ENCODE data around the gene IRAK3.

Gene IRAK3

GRCh38 chr12:66297923-66298322, 108.9 kb downstream of the IRAK3 start:
- TF ChIP-seq EP300 (IDR thresholded peaks at IDR 0.05; ENCODE audit: borderline replicate concordance): no peak
- TF ChIP-seq TEAD4 (IDR thresholded peaks at IDR 0.05): no peak
- TF ChIP-seq YY1 (IDR thresholded peaks at IDR 0.05; ENCODE audit: low read depth): no peak
- TF ChIP-seq EGR1 (IDR thresholded peaks at IDR 0.05): no peak
- TF ChIP-seq, protein P1, sequence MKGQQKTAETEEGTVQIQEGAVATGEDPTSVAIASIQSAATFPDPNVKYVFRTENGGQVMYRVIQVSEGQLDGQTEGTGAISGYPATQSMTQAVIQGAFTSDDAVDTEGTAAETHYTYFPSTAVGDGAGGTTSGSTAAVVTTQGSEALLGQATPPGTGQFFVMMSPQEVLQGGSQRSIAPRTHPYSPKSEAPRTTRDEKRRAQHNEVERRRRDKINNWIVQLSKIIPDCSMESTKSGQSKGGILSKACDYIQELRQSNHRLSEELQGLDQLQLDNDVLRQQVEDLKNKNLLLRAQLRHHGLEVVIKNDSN (IDR thresholded peaks at IDR 0.05): no peak
- TF ChIP-seq ZBTB7A (IDR thresholded peaks at IDR 0.05; ENCODE audit: low read depth): no peak
- no peak for TF ChIP-seq MAX (IDR thresholded peaks at IDR 0.05)
- TF ChIP-seq TCF12 (IDR thresholded peaks at IDR 0.05; ENCODE audit: low read depth): no peak

DNA sequence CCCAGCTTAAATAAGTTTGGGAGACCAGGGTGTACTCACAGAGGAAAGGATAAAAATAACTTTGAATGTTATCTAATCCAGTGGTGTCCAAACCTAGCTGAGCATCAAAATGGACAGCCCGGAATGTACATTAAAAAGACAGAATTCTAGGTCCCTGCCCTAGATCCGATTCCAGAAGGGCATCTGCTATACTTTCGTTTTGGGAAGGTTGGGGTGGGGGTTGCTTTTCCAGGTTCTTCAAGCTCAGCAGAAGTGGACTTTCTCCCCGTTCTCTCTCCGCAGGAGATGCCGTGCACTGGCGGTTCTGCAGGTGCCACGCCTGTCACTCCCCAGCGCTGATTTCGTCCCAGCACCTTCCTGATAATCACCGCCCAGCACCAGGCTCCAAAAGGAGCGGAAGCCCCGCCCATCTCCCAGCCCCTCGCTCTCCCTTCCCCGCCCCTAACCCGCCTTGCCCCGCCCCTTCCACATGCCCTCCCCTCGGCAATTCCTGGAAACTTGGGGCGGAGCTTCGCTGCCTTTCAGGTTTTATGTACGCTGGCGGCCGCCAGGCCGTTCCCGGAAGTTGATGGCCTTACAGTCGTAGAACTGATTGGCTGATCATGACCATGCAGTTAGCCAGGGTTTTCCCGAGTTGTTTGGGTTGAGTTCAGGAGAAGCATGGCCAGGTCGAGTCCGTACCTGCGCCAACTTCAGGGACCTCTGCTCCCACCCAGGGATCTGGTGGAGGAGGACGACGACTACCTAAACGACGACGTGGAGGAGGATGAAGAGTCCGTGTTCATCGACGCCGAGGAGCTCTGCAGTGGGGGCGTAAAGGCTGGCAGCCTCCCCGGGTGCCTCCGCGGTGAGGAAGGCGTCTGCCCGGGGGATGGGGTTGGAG, 113.2 kb downstream of the IRAK3 start, which contains the start of gene HELB:
Gene HELB (plus strand): TSS at position 550 of the 883 bp plus-strand sequence. CDS start 111 bp downstream, at position 661.
- no peak for TF ChIP-seq EGR1 (IDR thresholded peaks at IDR 0.05)
- TF ChIP-seq TAF1 (IDR thresholded peaks at IDR 0.05; ENCODE audit: low read depth): peak; percentile 76
- TF ChIP-seq ZBTB7A (IDR thresholded peaks at IDR 0.05; ENCODE audit: low read depth): no peak
- no peak for TF ChIP-seq CEBPB (IDR thresholded peaks at IDR 0.05)
- peak; percentile 42; the same call in 1 of the 2 replicates for TF ChIP-seq CREB1 (IDR thresholded peaks at IDR 0.05; ENCODE audit: low read depth)
- no peak for TF ChIP-seq RAD21 (IDR thresholded peaks at IDR 0.05; ENCODE audit: low read depth)
- no peak for TF ChIP-seq TEAD4 (IDR thresholded peaks at IDR 0.05)
- peak; percentile 33; the same call in 1 of the 2 replicates for TF ChIP-seq YY1 (IDR thresholded peaks at IDR 0.05; ENCODE audit: low read depth)
- TF ChIP-seq MAX (IDR thresholded peaks at IDR 0.05): peak; percentile 88
- TF ChIP-seq, protein P2, sequence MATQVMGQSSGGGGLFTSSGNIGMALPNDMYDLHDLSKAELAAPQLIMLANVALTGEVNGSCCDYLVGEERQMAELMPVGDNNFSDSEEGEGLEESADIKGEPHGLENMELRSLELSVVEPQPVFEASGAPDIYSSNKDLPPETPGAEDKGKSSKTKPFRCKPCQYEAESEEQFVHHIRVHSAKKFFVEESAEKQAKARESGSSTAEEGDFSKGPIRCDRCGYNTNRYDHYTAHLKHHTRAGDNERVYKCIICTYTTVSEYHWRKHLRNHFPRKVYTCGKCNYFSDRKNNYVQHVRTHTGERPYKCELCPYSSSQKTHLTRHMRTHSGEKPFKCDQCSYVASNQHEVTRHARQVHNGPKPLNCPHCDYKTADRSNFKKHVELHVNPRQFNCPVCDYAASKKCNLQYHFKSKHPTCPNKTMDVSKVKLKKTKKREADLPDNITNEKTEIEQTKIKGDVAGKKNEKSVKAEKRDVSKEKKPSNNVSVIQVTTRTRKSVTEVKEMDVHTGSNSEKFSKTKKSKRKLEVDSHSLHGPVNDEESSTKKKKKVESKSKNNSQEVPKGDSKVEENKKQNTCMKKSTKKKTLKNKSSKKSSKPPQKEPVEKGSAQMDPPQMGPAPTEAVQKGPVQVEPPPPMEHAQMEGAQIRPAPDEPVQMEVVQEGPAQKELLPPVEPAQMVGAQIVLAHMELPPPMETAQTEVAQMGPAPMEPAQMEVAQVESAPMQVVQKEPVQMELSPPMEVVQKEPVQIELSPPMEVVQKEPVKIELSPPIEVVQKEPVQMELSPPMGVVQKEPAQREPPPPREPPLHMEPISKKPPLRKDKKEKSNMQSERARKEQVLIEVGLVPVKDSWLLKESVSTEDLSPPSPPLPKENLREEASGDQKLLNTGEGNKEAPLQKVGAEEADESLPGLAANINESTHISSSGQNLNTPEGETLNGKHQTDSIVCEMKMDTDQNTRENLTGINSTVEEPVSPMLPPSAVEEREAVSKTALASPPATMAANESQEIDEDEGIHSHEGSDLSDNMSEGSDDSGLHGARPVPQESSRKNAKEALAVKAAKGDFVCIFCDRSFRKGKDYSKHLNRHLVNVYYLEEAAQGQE (IDR thresholded peaks at IDR 0.05; ENCODE audit: low read depth): no peak
- TF ChIP-seq, protein P1 (IDR thresholded peaks at IDR 0.05): 0 out of 2 replicates have a peak, but pooled peaks have one; percentile 21
- TF ChIP-seq EP300 (IDR thresholded peaks at IDR 0.05; ENCODE audit: borderline replicate concordance): no peak
- TF ChIP-seq NFIC (IDR thresholded peaks at IDR 0.05): no peak
- TF ChIP-seq TCF12 (IDR thresholded peaks at IDR 0.05; ENCODE audit: low read depth): no peak
- no peak for TF ChIP-seq FOXM1 (IDR thresholded peaks at IDR 0.05; ENCODE audit: borderline replicate concordance, low read depth)

DNA sequence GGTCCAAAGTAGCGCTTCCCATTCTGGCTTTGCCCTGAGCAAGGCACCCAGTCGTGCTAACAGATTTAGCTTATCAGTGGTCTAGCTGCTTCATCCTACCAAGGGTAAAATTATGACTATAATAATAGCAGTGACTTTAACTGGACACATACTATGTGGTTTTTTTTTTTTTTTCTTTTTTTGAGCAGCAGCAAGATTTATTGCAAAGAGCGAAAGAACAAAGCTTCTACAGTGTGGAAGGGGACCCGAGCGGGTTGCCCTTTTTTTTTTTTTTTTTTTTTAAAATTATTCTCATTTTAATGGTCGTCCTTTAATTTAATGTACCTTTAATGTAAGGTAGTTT, 113.8 kb downstream of the IRAK3 start:
- TF ChIP-seq, protein P1 (IDR thresholded peaks at IDR 0.05): no peak
- TF ChIP-seq TCF12 (IDR thresholded peaks at IDR 0.05; ENCODE audit: low read depth) (no peak), CEBPB (IDR thresholded peaks at IDR 0.05) (no peak), ZBTB7A (IDR thresholded peaks at IDR 0.05; ENCODE audit: low read depth) (no peak), TEAD4 (IDR thresholded peaks at IDR 0.05) (no peak), EGR1 (IDR thresholded peaks at IDR 0.05) (no peak), FOXM1 (IDR thresholded peaks at IDR 0.05; ENCODE audit: borderline replicate concordance, low read depth) (no peak), EP300 (IDR thresholded peaks at IDR 0.05; ENCODE audit: borderline replicate concordance) (no peak), CREB1 (IDR thresholded peaks at IDR 0.05; ENCODE audit: low read depth) (no peak), NFIC (IDR thresholded peaks at IDR 0.05) (no peak), TAF1 (IDR thresholded peaks at IDR 0.05; ENCODE audit: low read depth) (no peak), RAD21 (IDR thresholded peaks at IDR 0.05; ENCODE audit: low read depth) (no peak), MAX (IDR thresholded peaks at IDR 0.05) (no peak), YY1 (IDR thresholded peaks at IDR 0.05; ENCODE audit: low read depth) (no peak)
- TF ChIP-seq, protein P2 (IDR thresholded peaks at IDR 0.05; ENCODE audit: low read depth): no peak
